ENCODE results near the gene TSPAN17.

The TSPAN17 gene

GRCh38 chr5:176664479-176664878 lies 17.2 kb downstream of the TSPAN17 start:
- DNase-seq (ENCODE audit: low spot score) = no peak
- Mint-ChIP-seq H3K27me3 (ENCODE audit: low read depth) (peaks cover 4% of the 10 kb centered on the region), H3K36me3 (ENCODE audit: low read depth) (no peaks in the 10 kb centered on the region), H3K27ac (no peak overlapping the region), H3K4me3 (no peak overlapping the region), H3K9me3 (no peaks in the 10 kb centered on the region), H3K4me1 (ENCODE audit: low read depth) (peaks cover 7% of the 10 kb centered on the region)

GRCh38 chr5:176664886-176665285 lies 17.6 kb downstream of the TSPAN17 start:
- no peak for DNase-seq (ENCODE audit: low spot score)
- H3K4me1 Mint-ChIP-seq (ENCODE audit: low read depth) = peaks cover 5% of the 10 kb centered on the region
- H3K4me3 Mint-ChIP-seq = no peak overlapping the region
- no peak overlapping the region for H3K27ac Mint-ChIP-seq
- no peaks in the 10 kb centered on the region for H3K9me3 Mint-ChIP-seq
- peaks cover 4% of the 10 kb centered on the region for H3K27me3 Mint-ChIP-seq (ENCODE audit: low read depth)
- H3K36me3 Mint-ChIP-seq (ENCODE audit: low read depth) = no peaks in the 10 kb centered on the region

GRCh38 chr5:176665517-176665916 lies 18.2 kb downstream of the TSPAN17 start:
- H3K4me1 Mint-ChIP-seq (ENCODE audit: low read depth) = peaks cover 5% of the 10 kb centered on the region
- H3K27me3 Mint-ChIP-seq (ENCODE audit: low read depth) = peaks cover 4% of the 10 kb centered on the region
- H3K27ac Mint-ChIP-seq = no peak overlapping the region
- H3K36me3 Mint-ChIP-seq (ENCODE audit: low read depth) = no peaks in the 10 kb centered on the region
- no peak for DNase-seq (ENCODE audit: low spot score)
- H3K9me3 Mint-ChIP-seq = no peaks in the 10 kb centered on the region
- no peak overlapping the region for H3K4me3 Mint-ChIP-seq

GRCh38 chr5:176667637-176668036 lies 20.4 kb downstream of the TSPAN17 start:
- H3K4me1 Mint-ChIP-seq (ENCODE audit: low read depth) = no peaks in the 10 kb centered on the region
- H3K4me3 Mint-ChIP-seq = no peak overlapping the region
- no peak overlapping the region for H3K27ac Mint-ChIP-seq
- DNase-seq (ENCODE audit: low spot score) = no peak
- no peaks in the 10 kb centered on the region for H3K36me3 Mint-ChIP-seq (ENCODE audit: low read depth)
- H3K9me3 Mint-ChIP-seq = no peaks in the 10 kb centered on the region
- peaks cover 4% of the 10 kb centered on the region for H3K27me3 Mint-ChIP-seq (ENCODE audit: low read depth)

GRCh38 chr5:176670449-176670848 lies 23.2 kb downstream of the TSPAN17 start:
- DNase-seq (ENCODE audit: low spot score) = no peak
- Mint-ChIP-seq H3K27me3 (ENCODE audit: low read depth) (peaks cover 2% of the 10 kb centered on the region), H3K4me1 (ENCODE audit: low read depth) (no peaks in the 10 kb centered on the region), H3K4me3 (no peak overlapping the region), H3K36me3 (ENCODE audit: low read depth) (no peaks in the 10 kb centered on the region), H3K27ac (no peak overlapping the region), H3K9me3 (no peaks in the 10 kb centered on the region)

GRCh38 chr5:176671399-176671798 lies 24.1 kb downstream of the TSPAN17 start:
- Mint-ChIP-seq H3K27me3 (ENCODE audit: low read depth) (peaks cover 4% of the 10 kb centered on the region), H3K4me1 (ENCODE audit: low read depth) (no peaks in the 10 kb centered on the region), H3K4me3 (no peak overlapping the region), H3K36me3 (ENCODE audit: low read depth) (no peaks in the 10 kb centered on the region), H3K27ac (no peak overlapping the region), H3K9me3 (no peaks in the 10 kb centered on the region)
- no peak for DNase-seq (ENCODE audit: low spot score)

GRCh38 chr5:176671890-176672747 lies 24.8 kb downstream of the TSPAN17 start:
- Mint-ChIP-seq H3K9me3 (no peaks in the 10 kb centered on the region), H3K4me1 (ENCODE audit: low read depth) (no peaks in the 10 kb centered on the region), H3K4me3 (no peak overlapping the region), H3K27ac (no peak overlapping the region), H3K27me3 (ENCODE audit: low read depth) (peaks cover 4% of the 10 kb centered on the region), H3K36me3 (ENCODE audit: low read depth) (no peaks in the 10 kb centered on the region)
- no peak for DNase-seq (ENCODE audit: low spot score)

- H3K9me3 Mint-ChIP-seq = no peaks in the 10 kb centered on the region
- H3K36me3 Mint-ChIP-seq (ENCODE audit: low read depth) = no peaks in the 10 kb centered on the region
Observed at GRCh38 chr5:176673651-176674583, 26.6 kb downstream of the TSPAN17 start.

GRCh38 chr5:176674799-176675198 lies 27.5 kb downstream of the TSPAN17 start:
- DNase-seq (ENCODE audit: low spot score) = no peak
- H3K4me3 Mint-ChIP-seq = no peak overlapping the region
- peaks cover 19% of the 10 kb centered on the region for H3K27me3 Mint-ChIP-seq (ENCODE audit: low read depth)
- no peak overlapping the region for H3K27ac Mint-ChIP-seq
- H3K36me3 Mint-ChIP-seq (ENCODE audit: low read depth) = no peaks in the 10 kb centered on the region
- no peaks in the 10 kb centered on the region for H3K4me1 Mint-ChIP-seq (ENCODE audit: low read depth)
- no peaks in the 10 kb centered on the region for H3K9me3 Mint-ChIP-seq

More at GRCh38 chr5:176673651-176674583, 26.6 kb downstream of the TSPAN17 start:
- Mint-ChIP-seq H3K27me3 (ENCODE audit: low read depth) (peaks cover 10% of the 10 kb centered on the region), H3K27ac (no peak overlapping the region), H3K4me1 (ENCODE audit: low read depth) (no peaks in the 10 kb centered on the region), H3K4me3 (no peak overlapping the region)
- no peak for DNase-seq (ENCODE audit: low spot score)

- peaks cover 24% of the 10 kb centered on the region for H3K27me3 Mint-ChIP-seq (ENCODE audit: low read depth)
- no peaks in the 10 kb centered on the region for H3K36me3 Mint-ChIP-seq (ENCODE audit: low read depth)
- DNase-seq (ENCODE audit: low spot score) = no peak
- H3K9me3 Mint-ChIP-seq = no peaks in the 10 kb centered on the region
- H3K4me1 Mint-ChIP-seq (ENCODE audit: low read depth) = no peaks in the 10 kb centered on the region
- H3K4me3 Mint-ChIP-seq = no peak overlapping the region
- H3K27ac Mint-ChIP-seq = no peak overlapping the region
Observed at GRCh38 chr5:176675676-176676360, 28.5 kb downstream of the TSPAN17 start.

- H3K27ac Mint-ChIP-seq = no peak overlapping the region
- no peak for DNase-seq (ENCODE audit: low spot score)
- H3K9me3 Mint-ChIP-seq = no peaks in the 10 kb centered on the region
- no peaks in the 10 kb centered on the region for H3K4me1 Mint-ChIP-seq (ENCODE audit: low read depth)
- no peaks in the 10 kb centered on the region for H3K36me3 Mint-ChIP-seq (ENCODE audit: low read depth)
- peaks cover 28% of the 10 kb centered on the region for H3K27me3 Mint-ChIP-seq (ENCODE audit: low read depth)
- H3K4me3 Mint-ChIP-seq = no peak overlapping the region
Observed at GRCh38 chr5:176676361-176676824, 29.1 kb downstream of the TSPAN17 start.

- Mint-ChIP-seq H3K4me1 (ENCODE audit: low read depth) (no peaks in the 10 kb centered on the region), H3K4me3 (no peak overlapping the region), H3K36me3 (ENCODE audit: low read depth) (no peaks in the 10 kb centered on the region), H3K27ac (no peak overlapping the region), H3K9me3 (no peaks in the 10 kb centered on the region), H3K27me3 (ENCODE audit: low read depth) (peaks cover 38% of the 10 kb centered on the region)
- no peak for DNase-seq (ENCODE audit: low spot score)
Observed at GRCh38 chr5:176677209-176677939, 30.1 kb downstream of the TSPAN17 start.

- Mint-ChIP-seq H3K27ac (no peak overlapping the region), H3K27me3 (ENCODE audit: low read depth) (peaks cover 42% of the 10 kb centered on the region), H3K4me3 (no peak overlapping the region), H3K4me1 (ENCODE audit: low read depth) (no peaks in the 10 kb centered on the region), H3K36me3 (ENCODE audit: low read depth) (no peaks in the 10 kb centered on the region), H3K9me3 (no peaks in the 10 kb centered on the region)
- no peak for DNase-seq (ENCODE audit: low spot score)
Observed at GRCh38 chr5:176678584-176678983, 31.3 kb downstream of the TSPAN17 start.
